Effector memory CD8-positive, alpha-beta T cell (primary cell): ENCODE data around the gene CRBN.

Experiments used
- ATAC-seq: fragments of 150-1000 bp; cut with Tn5 transposase; replicated peaks from 2 replicates; pipeline ENCODE4 v1.10.0; 2021; ENCODE audit warnings: mild to moderate bottlenecking, moderate library complexity
- DNase-seq, 3 experiments: peaks; one replicate each; pipeline ENCODE4 v3.0.0; 2021
- H3K27ac Mint-ChIP-seq, 2 donors: one replicate each; pipeline ENCODE4 v1.8.0; 2022; ENCODE audit warnings: mild to moderate bottlenecking in 2 of 2, mixed read lengths in 2 of 2, moderate library complexity in 2 of 2
- H3K27me3 Mint-ChIP-seq, 2 donors: one replicate each; pipeline ENCODE4 v1.8.0; 2022; ENCODE audit warnings: mixed read lengths in 2 of 2
- H3K36me3 Mint-ChIP-seq: one replicate; pipeline ENCODE4 v1.8.0; 2022; ENCODE audit warnings: mild to moderate bottlenecking, moderate library complexity, mixed read lengths; ENCODE audit not compliant: insufficient read depth
- H3K4me1 Mint-ChIP-seq, 2 donors: one replicate each; pipeline ENCODE4 v1.8.0; 2022; ENCODE audit warnings: low read depth in 2 of 2, mixed read lengths in 2 of 2
- H3K4me3 Mint-ChIP-seq, 2 donors: one replicate each; pipeline ENCODE4 v1.8.0; 2022; ENCODE audit warnings: mild to moderate bottlenecking in 2 of 2, mixed read lengths in 2 of 2, moderate library complexity in 2 of 2
- H3K9me3 Mint-ChIP-seq, 2 donors: one replicate each; pipeline ENCODE4 v1.8.0; 2022; ENCODE audit warnings: mixed read lengths in 2 of 2

CRBN gene

GRCh38 chr3:3191675-3192285 is 12.3 kb upstream of the CRBN start:
- H3K4me3 Mint-ChIP-seq = peak overlapping the region; percentile 53 to 66
- H3K36me3 Mint-ChIP-seq = no peaks in the 10 kb centered on the region
- peak; percentile 89 for ATAC-seq
- H3K9me3 Mint-ChIP-seq = peaks cover 0 to under 1% of the 10 kb centered on the region in 2 donors
- DNase-seq = no peak
- peaks cover 18 to 19% of the 10 kb centered on the region in 2 donors for H3K4me1 Mint-ChIP-seq
- H3K27ac Mint-ChIP-seq = peak overlapping the region; percentile 73 to 90
- peaks cover 0 to 6% of the 10 kb centered on the region in 2 donors for H3K27me3 Mint-ChIP-seq

- Mint-ChIP-seq H3K4me1 (peaks cover 16% of the 10 kb centered on the region in 2 donors), H3K27me3 (peaks cover 0 to 6% of the 10 kb centered on the region in 2 donors), H3K27ac (no peak overlapping the region), H3K9me3 (peaks cover 0 to 8% of the 10 kb centered on the region in 2 donors), H3K4me3 (no peak overlapping the region), H3K36me3 (no peaks in the 10 kb centered on the region)
- ATAC-seq = no peak
- no peak for DNase-seq
These were observed 10.5 kb upstream of the CRBN start for GRCh38 chr3:3189961-3190360.

GRCh38 chr3:3189102-3189727 is 9.7 kb upstream of the CRBN start:
- Mint-ChIP-seq H3K36me3 (no peaks in the 10 kb centered on the region), H3K27ac (no peak overlapping the region), H3K27me3 (peaks cover 0 to 6% of the 10 kb centered on the region in 2 donors), H3K9me3 (peaks cover 0 to 8% of the 10 kb centered on the region in 2 donors), H3K4me1 (peaks cover 15 to 16% of the 10 kb centered on the region in 2 donors), H3K4me3 (no peak overlapping the region)
- DNase-seq (no peak), ATAC-seq (no peak)

DNA sequence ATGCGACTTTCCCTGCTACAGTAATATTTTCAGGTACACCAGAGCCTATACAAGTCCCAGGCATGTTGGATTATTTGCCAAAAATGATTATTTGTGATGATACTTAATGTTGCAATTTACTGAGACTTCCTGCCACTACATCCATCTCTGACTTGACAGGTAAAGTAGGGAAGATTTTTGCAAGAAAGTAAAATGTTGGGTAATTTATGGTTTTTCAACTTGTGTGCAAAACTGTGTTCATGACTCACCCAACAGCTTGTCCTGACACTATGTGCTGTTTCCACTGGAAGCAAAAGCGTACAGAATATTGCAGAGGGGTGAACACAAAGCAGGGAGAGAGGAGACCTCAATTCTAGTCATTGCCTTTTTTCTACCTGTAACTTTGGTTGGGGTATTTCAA is 5.4 kb upstream of the CRBN start:
- no peak for ATAC-seq
- Mint-ChIP-seq H3K27me3 (peaks cover 0 to 2% of the 10 kb centered on the region in 2 donors), H3K27ac (no peak overlapping the region), H3K4me3 (no peak overlapping the region), H3K4me1 (no peaks in the 10 kb centered on the region), H3K9me3 (peaks cover 0 to 8% of the 10 kb centered on the region in 2 donors), H3K36me3 (no peaks in the 10 kb centered on the region)
- DNase-seq = no peak

DNA sequence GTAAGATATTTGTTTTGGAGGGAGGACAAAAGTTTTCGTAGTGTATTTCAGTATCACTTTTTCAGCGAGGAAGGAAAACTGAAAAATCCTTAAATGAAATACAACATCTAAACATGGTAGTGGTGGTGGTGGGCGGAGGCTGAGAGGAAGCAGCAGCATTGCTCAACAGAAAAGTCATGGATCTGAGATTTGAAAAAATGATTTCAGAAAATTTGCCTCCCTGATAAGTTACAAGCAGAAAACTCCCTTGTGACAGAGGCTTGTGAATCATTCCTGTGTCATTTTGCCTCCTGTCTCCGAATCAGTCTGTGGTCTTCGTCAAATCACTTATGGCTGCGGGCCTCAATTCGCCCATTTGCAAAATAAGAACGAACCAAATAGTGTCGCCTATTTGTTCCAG is 965 bp upstream of the CRBN start:
- no peak for DNase-seq
- Mint-ChIP-seq H3K27ac (peak overlapping the region in 1 of 2 donors; percentile 91), H3K4me1 (peaks cover 29 to 36% of the 10 kb centered on the region in 2 donors), H3K4me3 (no peak overlapping the region), H3K9me3 (no peaks in the 10 kb centered on the region), H3K36me3 (peaks cover 22% of the 10 kb centered on the region), H3K27me3 (no peaks in the 10 kb centered on the region)
- ATAC-seq = no peak

DNA sequence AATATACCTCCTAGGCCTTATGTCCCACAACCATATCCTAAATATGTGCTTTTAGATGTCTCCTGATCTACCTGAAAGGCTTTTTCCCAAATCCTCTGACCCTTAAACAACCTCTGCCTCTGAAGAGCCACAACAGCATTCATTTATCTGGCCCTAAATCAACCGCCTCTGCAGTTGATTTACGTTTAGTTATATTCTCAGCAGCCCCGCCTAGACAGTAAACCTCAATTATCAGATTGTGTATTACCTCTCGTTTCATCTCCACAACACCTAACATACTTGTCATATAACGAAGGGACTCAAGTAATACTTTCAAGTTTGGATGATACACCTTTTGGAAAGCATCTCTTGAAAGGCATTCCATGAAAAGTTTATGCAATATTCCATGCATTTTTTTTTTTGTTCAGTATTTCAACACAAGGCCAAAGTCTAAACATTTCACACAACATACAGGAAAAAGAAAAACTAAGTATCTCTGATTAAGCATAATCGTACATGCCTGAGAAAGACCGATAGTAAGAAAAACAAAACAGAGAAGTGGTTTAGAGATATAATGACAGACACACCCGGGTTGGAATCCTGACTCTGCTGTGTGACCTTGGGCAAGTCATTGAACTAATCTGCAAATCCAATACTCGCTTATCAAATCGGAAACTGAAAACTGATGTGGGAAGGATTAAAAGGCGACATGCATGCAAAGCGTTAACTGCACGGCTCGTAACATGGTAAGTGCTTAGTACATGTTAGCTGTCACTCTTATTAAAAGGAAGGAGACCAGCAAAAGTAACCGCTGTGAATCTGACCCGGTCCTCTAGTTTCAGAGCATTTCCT is 778 bp downstream of the CRBN start:
- H3K36me3 Mint-ChIP-seq = peaks cover 32% of the 10 kb centered on the region
- no peak for DNase-seq
- ATAC-seq = peak; percentile 9
- H3K4me3 Mint-ChIP-seq = peak overlapping the region; percentile 87 to 90
- peak overlapping the region; percentile 89 to 91 for H3K27ac Mint-ChIP-seq
- no peaks in the 10 kb centered on the region for H3K9me3 Mint-ChIP-seq
- no peaks in the 10 kb centered on the region for H3K27me3 Mint-ChIP-seq
- H3K4me1 Mint-ChIP-seq = peaks cover 34 to 49% of the 10 kb centered on the region in 2 donors

GRCh38 chr3:3177861-3178497 is 1.5 kb downstream of the CRBN start:
- no peak for DNase-seq
- H3K4me1 Mint-ChIP-seq = peaks cover 39 to 56% of the 10 kb centered on the region in 2 donors

DNA sequence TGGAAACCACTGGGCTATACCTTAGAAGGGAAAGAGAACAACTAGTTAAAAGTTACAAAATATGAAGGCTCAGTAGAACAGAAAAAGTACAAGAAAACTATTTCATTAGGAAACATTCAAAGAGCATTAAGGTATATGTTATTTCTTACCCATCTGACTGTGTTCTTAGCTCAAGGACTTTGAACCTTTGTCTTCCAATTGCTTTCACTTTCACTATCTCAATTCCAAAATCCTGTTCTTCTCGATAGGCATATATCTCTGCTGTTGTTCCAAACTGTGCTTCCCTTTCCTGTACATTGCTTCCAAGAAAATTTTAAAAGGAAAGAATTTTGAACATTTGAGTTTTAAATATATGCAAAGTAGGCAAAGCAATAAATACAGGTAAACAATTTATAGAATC is 6.9 kb downstream of the CRBN start:
- peak overlapping the region; percentile 78 to 81 for H3K4me3 Mint-ChIP-seq
- peaks cover 68% of the 10 kb centered on the region for H3K36me3 Mint-ChIP-seq
- DNase-seq (no peak), ATAC-seq (peak; percentile 53)
- peaks cover 37 to 56% of the 10 kb centered on the region in 2 donors for H3K4me1 Mint-ChIP-seq
- peak overlapping the region; percentile 90 to 92 for H3K27ac Mint-ChIP-seq
- no peaks in the 10 kb centered on the region for H3K9me3 Mint-ChIP-seq
- no peaks in the 10 kb centered on the region for H3K27me3 Mint-ChIP-seq

More at GRCh38 chr3:3177861-3178497, 1.5 kb downstream of the CRBN start:
- peak overlapping the region; percentile 87 to 90 for H3K4me3 Mint-ChIP-seq
- peaks cover 39% of the 10 kb centered on the region for H3K36me3 Mint-ChIP-seq
- ATAC-seq = no peak
- peak overlapping the region; percentile 89 to 91 for H3K27ac Mint-ChIP-seq
- H3K9me3 Mint-ChIP-seq = no peaks in the 10 kb centered on the region
- no peaks in the 10 kb centered on the region for H3K27me3 Mint-ChIP-seq

DNA sequence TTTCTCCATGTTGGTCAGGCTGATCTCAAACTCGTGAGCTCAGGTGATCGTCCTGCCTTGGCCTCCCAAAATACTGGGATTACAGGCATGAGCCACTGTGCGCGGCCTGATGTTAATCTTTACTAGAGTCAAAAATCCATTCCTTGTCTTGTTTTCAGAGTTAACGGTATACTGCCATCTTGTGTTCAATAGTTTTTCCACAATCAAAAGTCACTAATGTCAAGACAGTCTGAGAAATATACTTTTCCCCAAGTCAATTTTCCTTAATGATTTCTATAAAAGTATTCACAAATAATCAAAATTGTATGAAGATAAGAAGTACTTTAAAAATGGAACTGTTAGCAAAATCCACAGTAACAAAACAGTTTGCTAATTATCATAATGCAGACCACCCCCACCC is 8.5 kb downstream of the CRBN start:
- no peaks in the 10 kb centered on the region for H3K9me3 Mint-ChIP-seq
- H3K27ac Mint-ChIP-seq = peak overlapping the region; percentile 90 to 92
- peak; percentile 51 for ATAC-seq
- no peak for DNase-seq
- H3K4me1 Mint-ChIP-seq = peaks cover 30 to 50% of the 10 kb centered on the region in 2 donors
- H3K36me3 Mint-ChIP-seq = peaks cover 79% of the 10 kb centered on the region
- H3K27me3 Mint-ChIP-seq = no peaks in the 10 kb centered on the region
- peak overlapping the region in 1 of 2 donors; percentile 59 for H3K4me3 Mint-ChIP-seq

DNA sequence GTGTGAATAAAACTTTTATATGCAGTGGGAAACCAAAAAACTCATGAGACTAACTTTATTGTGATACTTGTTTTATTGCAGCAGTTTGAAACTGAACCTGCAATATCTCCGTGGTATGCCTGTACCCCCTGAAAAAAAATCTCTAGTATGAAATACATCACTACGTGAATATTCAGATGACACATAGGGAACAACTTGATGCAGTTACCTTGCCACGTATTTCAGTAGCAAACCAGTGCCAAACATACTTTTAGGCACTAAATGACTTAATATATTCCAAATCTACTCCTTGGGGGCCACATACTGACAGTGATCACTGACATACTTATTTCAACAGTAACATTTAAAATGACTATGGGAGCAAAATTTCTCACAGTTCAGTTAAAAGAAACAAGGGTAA is 13.8 kb downstream of the CRBN start:
- Mint-ChIP-seq H3K4me3 (peak overlapping the region in 1 of 2 donors; percentile 35), H3K4me1 (peaks cover 22 to 29% of the 10 kb centered on the region in 2 donors), H3K27me3 (no peaks in the 10 kb centered on the region), H3K9me3 (no peaks in the 10 kb centered on the region), H3K27ac (peak overlapping the region; percentile 74 to 91), H3K36me3 (peaks cover 69% of the 10 kb centered on the region)
- no peak for DNase-seq
- ATAC-seq = no peak

DNA sequence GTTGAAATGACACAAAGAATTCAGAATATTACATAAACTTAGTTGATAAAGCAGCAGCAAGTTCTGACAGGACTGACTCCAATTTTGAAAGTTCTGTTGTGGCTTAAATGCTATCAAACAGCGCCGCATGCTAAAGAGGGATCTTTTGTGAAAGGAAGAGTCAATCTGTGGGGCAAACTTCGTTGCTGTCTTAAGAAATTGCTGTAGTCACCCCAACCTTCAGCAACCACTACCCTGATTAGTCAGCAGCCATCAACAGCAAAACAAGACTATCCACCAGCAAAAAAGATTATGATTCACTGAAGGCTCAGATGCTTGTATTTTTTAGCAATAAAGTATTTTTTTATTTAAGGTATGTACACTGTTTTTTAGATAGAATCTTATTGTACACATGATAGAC is 14.2 kb downstream of the CRBN start:
- ATAC-seq = no peak
- H3K4me3 Mint-ChIP-seq = no peak overlapping the region

DNA sequence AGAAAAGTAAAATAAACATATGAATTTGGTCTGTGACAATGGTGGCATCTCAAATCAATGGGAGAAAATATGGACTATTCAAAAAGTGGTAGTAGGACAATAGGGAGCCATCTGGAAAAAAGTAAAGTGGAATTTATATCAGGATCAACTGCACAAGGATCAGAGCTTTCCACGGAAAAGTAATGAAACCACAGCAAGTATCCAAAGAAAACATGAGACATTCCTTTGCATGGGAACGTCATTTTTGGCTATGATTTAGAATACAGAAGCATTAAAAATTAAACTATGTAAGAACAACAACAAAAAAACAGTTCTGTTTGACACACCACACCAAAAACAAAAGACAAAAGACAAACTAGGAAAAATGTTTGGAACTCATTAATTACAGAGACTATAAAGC is 18.7 kb downstream of the CRBN start:
- no peak overlapping the region for H3K4me3 Mint-ChIP-seq
- H3K27me3 Mint-ChIP-seq = no peaks in the 10 kb centered on the region
- peak overlapping the region; percentile 6 to 57 for H3K27ac Mint-ChIP-seq
- H3K36me3 Mint-ChIP-seq = peaks cover 61% of the 10 kb centered on the region
- H3K9me3 Mint-ChIP-seq = no peaks in the 10 kb centered on the region
- DNase-seq = no peak
- peaks cover 34 to 38% of the 10 kb centered on the region in 2 donors for H3K4me1 Mint-ChIP-seq
- no peak for ATAC-seq

More for the DNA sequence above, 14.2 kb downstream of the CRBN start:
- H3K36me3 Mint-ChIP-seq = peaks cover 65% of the 10 kb centered on the region
- H3K27ac Mint-ChIP-seq = peak overlapping the region; percentile 74 to 91
- H3K27me3 Mint-ChIP-seq = no peaks in the 10 kb centered on the region
- H3K4me1 Mint-ChIP-seq = peaks cover 23 to 33% of the 10 kb centered on the region in 2 donors
- DNase-seq = no peak
- H3K9me3 Mint-ChIP-seq = no peaks in the 10 kb centered on the region

GRCh38 chr3:3157484-3157883 is 22.0 kb downstream of the CRBN start:
- Mint-ChIP-seq H3K4me1 (peaks cover 25 to 32% of the 10 kb centered on the region in 2 donors), H3K4me3 (no peak overlapping the region), H3K27me3 (no peaks in the 10 kb centered on the region), H3K36me3 (peaks cover 63% of the 10 kb centered on the region), H3K27ac (peak overlapping the region; percentile 21 to 41), H3K9me3 (no peaks in the 10 kb centered on the region)
- no peak for ATAC-seq
- DNase-seq = no peak
